ENCODE results near the gene PPP1R3A.

GRCh38 chr7:113904521-113904920 is 14.3 kb downstream of the PPP1R3A start:
- TF ChIP-seq PBX3 (IDR thresholded peaks at IDR 0.05; ENCODE audit: insufficient replicate concordance, low read depth, low read length) (no peak), POLR2AphosphoS5 (IDR thresholded peaks at IDR 0.05; ENCODE audit: low read length) (no peak), CREM (IDR thresholded peaks at IDR 0.05; ENCODE audit: low read depth) (no peak), POLR2A (IDR thresholded peaks at IDR 0.05; ENCODE audit: low read depth, low read length) (no peak), ZNF274 (IDR thresholded peaks at IDR 0.05; ENCODE audit: insufficient read depth, insufficient read length) (no peak), EP300 (IDR thresholded peaks at IDR 0.05; ENCODE audit: borderline replicate concordance in 1 of 2, control insufficient read depth in 1 of 2, low read depth in 2 of 2, low read length in 2 of 2) (no peak), PML (IDR thresholded peaks at IDR 0.05; ENCODE audit: low read length) (no peak), CEBPB (IDR thresholded peaks at IDR 0.05; ENCODE audit: borderline replicate concordance in 1 of 2, low read depth in 2 of 2, low read length in 2 of 2) (no peak), BHLHE40 (IDR thresholded peaks at IDR 0.05; ENCODE audit: borderline replicate concordance in 1 of 2, low read depth in 2 of 2, low read length in 1 of 2) (no peak), DPF2 (IDR thresholded peaks at IDR 0.05) (no peak)
- TF ChIP-seq, protein P1, sequence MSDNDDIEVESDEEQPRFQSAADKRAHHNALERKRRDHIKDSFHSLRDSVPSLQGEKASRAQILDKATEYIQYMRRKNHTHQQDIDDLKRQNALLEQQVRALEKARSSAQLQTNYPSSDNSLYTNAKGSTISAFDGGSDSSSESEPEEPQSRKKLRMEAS (IDR thresholded peaks at IDR 0.05; ENCODE audit: low read depth, low read length), result no peak
- TF ChIP-seq, protein P2, sequence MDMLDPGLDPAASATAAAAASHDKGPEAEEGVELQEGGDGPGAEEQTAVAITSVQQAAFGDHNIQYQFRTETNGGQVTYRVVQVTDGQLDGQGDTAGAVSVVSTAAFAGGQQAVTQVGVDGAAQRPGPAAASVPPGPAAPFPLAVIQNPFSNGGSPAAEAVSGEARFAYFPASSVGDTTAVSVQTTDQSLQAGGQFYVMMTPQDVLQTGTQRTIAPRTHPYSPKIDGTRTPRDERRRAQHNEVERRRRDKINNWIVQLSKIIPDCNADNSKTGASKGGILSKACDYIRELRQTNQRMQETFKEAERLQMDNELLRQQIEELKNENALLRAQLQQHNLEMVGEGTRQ (IDR thresholded peaks at IDR 0.05; ENCODE audit: borderline replicate concordance, low read depth, low read length), result no peak
- TF ChIP-seq, protein P3, sequence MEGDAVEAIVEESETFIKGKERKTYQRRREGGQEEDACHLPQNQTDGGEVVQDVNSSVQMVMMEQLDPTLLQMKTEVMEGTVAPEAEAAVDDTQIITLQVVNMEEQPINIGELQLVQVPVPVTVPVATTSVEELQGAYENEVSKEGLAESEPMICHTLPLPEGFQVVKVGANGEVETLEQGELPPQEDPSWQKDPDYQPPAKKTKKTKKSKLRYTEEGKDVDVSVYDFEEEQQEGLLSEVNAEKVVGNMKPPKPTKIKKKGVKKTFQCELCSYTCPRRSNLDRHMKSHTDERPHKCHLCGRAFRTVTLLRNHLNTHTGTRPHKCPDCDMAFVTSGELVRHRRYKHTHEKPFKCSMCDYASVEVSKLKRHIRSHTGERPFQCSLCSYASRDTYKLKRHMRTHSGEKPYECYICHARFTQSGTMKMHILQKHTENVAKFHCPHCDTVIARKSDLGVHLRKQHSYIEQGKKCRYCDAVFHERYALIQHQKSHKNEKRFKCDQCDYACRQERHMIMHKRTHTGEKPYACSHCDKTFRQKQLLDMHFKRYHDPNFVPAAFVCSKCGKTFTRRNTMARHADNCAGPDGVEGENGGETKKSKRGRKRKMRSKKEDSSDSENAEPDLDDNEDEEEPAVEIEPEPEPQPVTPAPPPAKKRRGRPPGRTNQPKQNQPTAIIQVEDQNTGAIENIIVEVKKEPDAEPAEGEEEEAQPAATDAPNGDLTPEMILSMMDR (IDR thresholded peaks at IDR 0.05 in 2 of 3, conservative IDR thresholded peaks at IDR 0.05 in 1 of 3; ENCODE audit: control insufficient read depth in 2 of 3, extremely low read depth in 1 of 3, insufficient read depth in 1 of 3, low read depth in 3 of 3, low read length in 3 of 3), result no peak
- TF ChIP-seq, protein P4, sequence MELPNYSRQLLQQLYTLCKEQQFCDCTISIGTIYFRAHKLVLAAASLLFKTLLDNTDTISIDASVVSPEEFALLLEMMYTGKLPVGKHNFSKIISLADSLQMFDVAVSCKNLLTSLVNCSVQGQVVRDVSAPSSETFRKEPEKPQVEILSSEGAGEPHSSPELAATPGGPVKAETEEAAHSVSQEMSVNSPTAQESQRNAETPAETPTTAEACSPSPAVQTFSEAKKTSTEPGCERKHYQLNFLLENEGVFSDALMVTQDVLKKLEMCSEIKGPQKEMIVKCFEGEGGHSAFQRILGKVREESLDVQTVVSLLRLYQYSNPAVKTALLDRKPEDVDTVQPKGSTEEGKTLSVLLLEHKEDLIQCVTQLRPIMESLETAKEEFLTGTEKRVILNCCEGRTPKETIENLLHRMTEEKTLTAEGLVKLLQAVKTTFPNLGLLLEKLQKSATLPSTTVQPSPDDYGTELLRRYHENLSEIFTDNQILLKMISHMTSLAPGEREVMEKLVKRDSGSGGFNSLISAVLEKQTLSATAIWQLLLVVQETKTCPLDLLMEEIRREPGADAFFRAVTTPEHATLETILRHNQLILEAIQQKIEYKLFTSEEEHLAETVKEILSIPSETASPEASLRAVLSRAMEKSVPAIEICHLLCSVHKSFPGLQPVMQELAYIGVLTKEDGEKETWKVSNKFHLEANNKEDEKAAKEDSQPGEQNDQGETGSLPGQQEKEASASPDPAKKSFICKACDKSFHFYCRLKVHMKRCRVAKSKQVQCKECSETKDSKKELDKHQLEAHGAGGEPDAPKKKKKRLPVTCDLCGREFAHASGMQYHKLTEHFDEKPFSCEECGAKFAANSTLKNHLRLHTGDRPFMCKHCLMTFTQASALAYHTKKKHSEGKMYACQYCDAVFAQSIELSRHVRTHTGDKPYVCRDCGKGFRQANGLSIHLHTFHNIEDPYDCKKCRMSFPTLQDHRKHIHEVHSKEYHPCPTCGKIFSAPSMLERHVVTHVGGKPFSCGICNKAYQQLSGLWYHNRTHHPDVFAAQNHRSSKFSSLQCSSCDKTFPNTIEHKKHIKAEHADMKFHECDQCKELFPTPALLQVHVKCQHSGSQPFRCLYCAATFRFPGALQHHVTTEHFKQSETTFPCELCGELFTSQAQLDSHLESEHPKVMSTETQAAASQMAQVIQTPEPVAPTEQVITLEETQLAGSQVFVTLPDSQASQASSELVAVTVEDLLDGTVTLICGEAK (IDR thresholded peaks at IDR 0.05; ENCODE audit: borderline replicate concordance), result no peak
